Camera-type eye (tissue), 1 donor: ENCODE data around the gene FBXL3. TPM values are rescaled to one million over a fixed set of nuclear protein-coding genes. Genes with fewer than 3 reads are reported as not detected.

Experiments used
- total RNA-seq: library from RNA; depleted of rRNA; stranded (reverse); fragments of >200 nt; gene quantifications from one replicate; pipeline ENCODE4 v1.2.3, GENCODE V29; 2014

The FBXL3 gene
- total RNA-seq = 115 TPM

GRCh38 chr13:77026861-77027621 lies at the start of gene FBXL3:
FBXL3 (minus strand) TSS chr13:77027159; CDS start chr13:77021860, 5,299 bp downstream.

GRCh38 chr13:76991796-76992547 lies 35.0 kb downstream of the FBXL3 start, which contains the start of gene CLN5:
CLN5 (plus strand) TSS chr13:76992081; CDS start chr13:76992099, 18 bp downstream.

Other genes with a start within 250 kb of the FBXL3 start
- gene KCTD12, start 140.8 kb downstream of the FBXL3 start, total RNA-seq = 197 TPM
- gene ACOD1, start 78.6 kb downstream of the FBXL3 start, total RNA-seq = not detected
- 33.5 TPM for gene CLN5, start 35.1 kb downstream of the FBXL3 start, total RNA-seq